NCI-H2196 (cell line): Measurements from ENCODE around the gene THSD7B.

Experiments
- DNase-seq: peaks from one replicate; lab custom pipeline; 2025; ENCODE audit not compliant: unreplicated experiment; lab: John Stamatoyannopoulos, UW

The THSD7B gene

GRCh38 chr2:136798766-136799165, 33.4 kb downstream of the THSD7B start:
- no peak for DNase-seq

GRCh38 chr2:136801661-136802060, 36.3 kb downstream of the THSD7B start:
- no peak for DNase-seq

GRCh38 chr2:136809998-136810397, 44.7 kb downstream of the THSD7B start:
- no peak for DNase-seq

GRCh38 chr2:136818839-136819238, 53.5 kb downstream of the THSD7B start:
- no peak for DNase-seq

DNA sequence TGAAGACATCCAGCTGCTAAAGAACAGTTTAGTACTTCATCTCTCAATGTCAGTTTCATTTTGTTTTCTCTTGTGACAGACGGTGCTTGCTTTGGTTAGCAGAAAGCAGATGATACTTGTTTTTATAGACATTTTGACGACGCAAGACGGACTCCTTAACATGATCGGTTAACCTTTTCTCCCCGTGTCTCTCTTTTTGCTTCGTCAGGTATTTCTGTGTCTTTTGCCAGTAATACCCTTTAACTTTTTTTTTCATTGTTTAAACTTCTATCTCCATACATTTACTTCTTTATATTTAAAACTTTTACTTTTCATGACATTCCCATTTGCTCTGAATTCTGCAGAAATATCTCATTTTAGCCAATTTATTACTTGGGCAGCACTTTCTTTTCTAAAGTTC, 57.9 kb downstream of the THSD7B start:
- DNase-seq, result no peak

DNA sequence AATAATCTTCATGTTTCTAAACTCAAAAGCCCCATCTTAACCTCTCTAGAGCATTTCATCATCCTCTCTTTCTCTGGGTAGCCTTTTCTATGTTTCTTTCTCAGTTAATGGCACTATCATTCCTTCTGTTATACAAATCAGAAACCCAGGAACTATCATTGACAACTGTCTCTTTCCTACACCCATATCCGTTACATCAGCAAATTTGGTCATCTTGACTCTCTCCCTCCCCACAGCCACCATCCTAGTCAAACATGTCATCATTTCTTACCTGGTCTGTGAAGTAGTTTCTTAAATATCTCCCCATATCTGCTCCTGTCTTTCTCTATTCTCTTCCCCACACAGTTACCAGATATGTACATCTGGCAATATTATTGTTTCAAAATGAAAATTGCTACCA, 62.8 kb downstream of the THSD7B start:
- DNase-seq, result no peak

GRCh38 chr2:136828774-136829173, 63.4 kb downstream of the THSD7B start:
- no peak for DNase-seq

GRCh38 chr2:136844546-136844945, 79.2 kb downstream of the THSD7B start:
- DNase-seq, result no peak

- no peak for DNase-seq
These were observed 93.3 kb downstream of the THSD7B start for GRCh38 chr2:136858656-136859055.

DNA sequence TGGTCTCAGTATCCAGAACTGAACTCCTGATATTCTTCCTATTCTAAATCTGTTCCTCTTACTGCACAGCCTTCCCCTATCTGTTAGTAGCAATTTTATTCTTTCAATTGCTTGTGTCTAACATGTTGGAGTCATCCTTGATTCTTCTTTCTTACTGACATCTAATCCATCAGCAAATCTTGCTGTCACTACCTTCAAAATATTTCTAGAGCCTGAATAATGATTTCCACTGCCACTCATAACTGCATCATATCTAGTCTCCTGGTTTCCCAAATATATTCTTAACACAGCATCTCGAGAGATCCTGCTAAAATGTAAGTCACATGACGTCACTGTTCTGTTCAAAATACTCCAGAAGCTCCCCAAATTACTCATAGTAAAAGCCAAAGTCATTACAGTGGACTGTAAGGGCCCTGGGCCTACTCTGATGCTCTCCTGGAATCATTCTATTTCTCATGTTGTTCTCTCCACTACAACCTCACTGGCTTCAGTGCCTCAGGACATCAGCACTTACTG, 95.2 kb downstream of the THSD7B start:
- no peak for DNase-seq

GRCh38 chr2:136863468-136863867, 98.1 kb downstream of the THSD7B start:
- no peak for DNase-seq

DNA sequence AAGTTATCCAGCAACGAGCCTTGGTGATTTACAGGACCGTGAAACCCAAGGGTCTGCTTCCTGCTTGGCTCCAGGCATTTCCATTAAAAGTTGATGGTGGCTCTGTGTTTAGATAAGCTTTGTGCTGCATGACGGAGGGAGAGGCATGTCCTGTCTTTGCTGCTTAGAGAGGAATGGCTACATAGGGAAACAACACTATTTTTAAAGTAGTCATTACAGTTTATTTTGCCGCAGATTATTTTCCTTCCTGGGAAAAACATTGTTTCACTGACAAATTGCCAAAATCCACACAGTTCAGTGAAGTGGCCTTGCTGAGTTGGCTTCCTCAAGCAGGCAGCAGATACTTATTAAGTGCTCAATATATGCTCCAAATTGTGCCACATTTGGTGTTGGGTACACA, 98.5 kb downstream of the THSD7B start:
- DNase-seq, result no peak

- no peak for DNase-seq
These were observed 106.1 kb downstream of the THSD7B start for GRCh38 chr2:136871424-136871823.

DNA sequence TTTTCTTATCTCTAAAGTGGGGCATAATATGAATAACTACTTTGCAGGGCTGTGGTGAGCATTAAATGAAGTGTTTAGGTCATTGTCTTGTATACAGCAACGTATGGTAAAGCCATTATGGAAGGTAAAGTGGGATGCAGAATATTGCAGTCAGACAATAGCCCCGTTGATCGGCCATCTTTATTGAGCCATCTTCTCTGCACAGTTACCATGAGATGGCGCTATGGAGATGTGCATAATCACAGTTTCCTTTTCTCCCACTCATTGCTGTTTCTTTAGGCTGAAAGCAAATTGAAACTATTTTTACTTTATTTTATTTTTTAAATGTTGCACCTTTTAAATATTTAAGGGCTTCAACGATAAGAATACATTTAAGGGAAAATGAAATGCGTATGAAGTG, 108.9 kb downstream of the THSD7B start:
- DNase-seq, result no peak

DNA sequence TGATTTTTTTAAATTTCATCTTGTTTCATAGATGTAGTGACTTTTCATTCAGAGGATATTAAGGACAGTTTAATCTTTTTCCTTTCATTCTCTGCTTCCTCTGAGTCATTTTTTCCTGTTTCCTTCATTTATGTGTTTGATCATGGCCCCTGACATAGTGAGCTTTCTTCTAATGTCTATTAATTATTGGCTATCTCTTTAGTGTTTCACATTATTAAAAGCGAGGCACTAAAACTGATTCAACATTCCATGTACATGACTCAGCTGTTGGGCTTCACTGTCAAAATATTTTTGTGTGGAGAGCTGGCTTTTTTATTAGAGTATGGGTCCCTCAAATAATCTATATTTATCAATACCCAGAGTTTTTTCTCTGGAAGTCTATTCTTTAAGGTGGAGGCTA, 125.8 kb downstream of the THSD7B start:
- no peak for DNase-seq

- no peak for DNase-seq
These were observed 128.8 kb downstream of the THSD7B start for GRCh38 chr2:136894007-136894634.

DNA sequence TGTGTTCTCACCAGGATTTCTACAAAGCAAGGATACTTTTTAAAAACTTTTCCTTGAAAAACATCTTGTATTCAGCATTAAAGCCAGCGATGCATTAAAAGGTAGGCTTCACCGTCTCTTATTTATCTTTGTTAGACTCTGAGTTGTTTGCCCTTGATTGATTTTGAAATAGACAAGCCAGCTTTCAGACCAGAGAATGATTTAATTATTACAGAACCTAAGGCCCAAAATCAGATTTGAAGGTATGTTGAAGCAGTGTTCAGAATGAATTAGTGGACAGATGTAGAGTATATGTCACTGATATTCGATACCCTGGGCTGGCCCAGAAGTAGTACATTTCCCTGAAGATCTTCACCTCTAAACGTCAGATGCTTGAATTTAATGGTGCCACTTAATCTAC, 136.4 kb downstream of the THSD7B start:
- no peak for DNase-seq

GRCh38 chr2:136905779-136906178, 140.4 kb downstream of the THSD7B start:
- DNase-seq, result no peak

DNA sequence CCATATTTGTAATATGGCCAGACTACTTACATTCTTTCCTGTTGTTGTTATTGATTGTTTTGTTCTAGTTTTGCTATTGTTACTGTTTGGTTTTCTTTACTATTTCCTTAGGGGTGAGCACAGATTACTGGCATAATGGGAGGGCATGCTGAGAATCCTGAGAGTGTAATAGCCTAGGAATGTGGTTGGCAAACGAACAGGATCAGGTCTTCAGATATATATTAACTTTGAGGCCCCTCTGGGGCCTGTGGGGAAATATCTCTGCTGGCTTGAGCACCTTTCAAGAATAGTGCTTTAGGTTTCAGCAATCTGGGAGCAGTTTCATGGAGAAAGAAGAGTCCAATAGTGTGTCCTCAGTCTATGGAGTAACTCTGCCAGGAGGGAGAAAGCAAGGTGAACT, 144.4 kb downstream of the THSD7B start:
- no peak for DNase-seq

GRCh38 chr2:136916131-136916530, 150.8 kb downstream of the THSD7B start:
- DNase-seq, result no peak

- no peak for DNase-seq
These were observed 152.1 kb downstream of the THSD7B start for GRCh38 chr2:136917411-136917881.

DNA sequence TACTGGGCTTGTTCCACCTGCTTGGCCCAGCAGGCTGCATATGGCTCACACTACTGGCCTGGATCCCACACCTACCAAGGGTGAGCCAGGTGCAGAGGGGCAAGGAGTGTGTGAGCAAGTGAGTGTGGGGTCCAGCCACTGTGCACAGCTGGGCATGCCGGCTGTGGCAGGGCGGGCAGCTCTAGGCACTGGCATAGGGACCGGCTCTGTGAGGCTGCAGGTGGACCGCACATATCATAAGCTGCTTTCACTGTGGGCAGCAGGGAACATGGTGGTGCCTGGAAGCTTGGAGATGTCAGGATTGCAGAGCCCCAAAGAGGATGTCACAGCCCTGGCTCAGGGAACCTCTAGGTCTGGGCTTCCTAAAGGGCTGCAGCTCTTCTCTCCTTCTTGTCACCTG, 154.3 kb downstream of the THSD7B start:
- DNase-seq, result no peak

DNA sequence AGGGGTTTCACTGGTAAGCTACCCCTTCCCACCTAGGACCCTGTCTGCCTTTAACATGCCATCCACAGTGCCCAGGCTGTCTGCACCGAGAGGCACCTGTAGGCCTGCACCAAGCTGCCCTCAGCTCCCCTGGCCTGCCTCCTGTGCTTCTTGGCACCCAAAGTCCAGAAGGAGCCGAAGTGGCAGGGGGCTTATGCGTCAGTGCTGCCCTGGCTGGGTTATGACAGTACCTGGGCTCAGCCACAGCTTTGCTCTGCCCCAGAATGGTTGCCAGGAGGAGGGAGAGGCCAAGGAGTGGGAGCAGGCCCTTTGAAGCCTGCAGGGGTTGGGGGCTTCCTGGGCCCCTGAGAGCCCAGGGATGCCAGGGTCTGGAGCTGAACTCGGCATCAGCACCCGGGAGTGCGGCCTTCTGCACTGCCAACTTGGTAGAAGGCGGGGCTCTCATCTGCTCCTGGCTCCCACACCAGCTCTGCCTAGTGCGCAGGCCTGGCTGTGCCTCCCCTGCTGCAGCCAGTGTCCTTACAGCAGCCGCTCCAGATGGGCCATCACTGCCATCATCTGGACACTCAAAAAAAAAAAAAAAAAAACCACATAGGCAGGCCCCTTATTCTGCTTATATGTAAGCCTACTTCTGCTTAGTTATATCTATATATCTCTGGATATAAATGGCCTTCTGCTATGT, 155.4 kb downstream of the THSD7B start:
- no peak for DNase-seq
